Common myeloid progenitor, CD34-positive (primary cell): ENCODE results near the gene CCDC102A.

ENCODE experiments used
- CTCF ChIA-PET: fragments of 350-600 bp; sonication (Branson Sonifier 250); formaldehyde crosslinking; loops from one replicate; lab custom pipeline; 2021; ENCODE audit warnings: antibody characterized with exemption; lab: Charles Lee
- POLR2A ChIA-PET: fragments of 350-600 bp; sonication (Branson Sonifier 250); formaldehyde crosslinking; loops from one replicate; lab custom pipeline; 2021; ENCODE audit warnings: antibody characterized with exemption; lab: Charles Lee
- DNase-seq, 3 donors: peaks; one replicate each; pipeline versions ENCODE4 v3.0.0 to v3.0.0-alpha.2; 2013
- H3K27ac ChIP-seq, 2 experiments: 1 replicate in 1 of 2; 2 replicates in 1 of 2; pipeline ENCODE4 v1.7.0; 2013; ENCODE audit warnings: inconsistent platforms in 2 of 2, low read length in 2 of 2, mild to moderate bottlenecking in 2 of 2, low read depth in 1 of 2, moderate library complexity in 1 of 2; ENCODE audit not compliant: severe bottlenecking in 2 of 2, insufficient read depth in 1 of 2, poor library complexity in 1 of 2
- H3K27me3 ChIP-seq, 5 experiments: replicated peaks in 2 of 5; 1 replicate in 3 of 5; 2 replicates in 2 of 5; pipeline versions ENCODE4 v1.6.1 to v1.7.0; 2013; ENCODE audit warnings: low read length in 4 of 5, mild to moderate bottlenecking in 2 of 5, moderate library complexity in 2 of 5, inconsistent platforms in 1 of 5; ENCODE audit not compliant: insufficient read depth in 5 of 5, control insufficient read depth in 4 of 5
- H3K36me3 ChIP-seq, 4 experiments: 1 replicate in 2 of 4; 2 replicates in 2 of 4; pipeline versions ENCODE4 v1.6.1 to v1.7.0; 2013; ENCODE audit warnings: low read length in 3 of 4, control low read depth in 1 of 4, mild to moderate bottlenecking in 1 of 4; ENCODE audit not compliant: control insufficient read depth in 4 of 4, insufficient read depth in 4 of 4
- H3K4me1 ChIP-seq, 4 experiments: 1 replicate in 3 of 4; 2 replicates in 1 of 4; pipeline versions ENCODE4 v1.6.1 to v1.7.1; 2013; ENCODE audit warnings: low read length in 3 of 4, mild to moderate bottlenecking in 3 of 4, control low read depth in 1 of 4, inconsistent platforms in 1 of 4, moderate library complexity in 1 of 4; ENCODE audit not compliant: control insufficient read depth in 4 of 4, insufficient read depth in 4 of 4; ENCODE audit errors: control extremely low read depth in 1 of 4
- H3K4me3 ChIP-seq, 7 experiments: 1 replicate in 4 of 7; 2 replicates in 3 of 7; pipeline versions ENCODE4 v1.5.1 to v1.7.0; 2013; ENCODE audit warnings: mild to moderate bottlenecking in 7 of 7, low read length in 6 of 7, moderate library complexity in 6 of 7, inconsistent platforms in 2 of 7, low read depth in 2 of 7, control low read depth in 1 of 7; ENCODE audit not compliant: insufficient read depth in 4 of 7, control insufficient read depth in 1 of 7; ENCODE audit errors: extremely low read depth in 1 of 7
- H3K9me3 ChIP-seq, 5 experiments: 1 replicate in 4 of 5; 2 replicates in 1 of 5; pipeline versions ENCODE4 v1.6.1 to v1.7.1; 2013; ENCODE audit warnings: low read length in 4 of 5, mild to moderate bottlenecking in 2 of 5, inconsistent platforms in 1 of 5, low read depth in 1 of 5, moderate library complexity in 1 of 5; ENCODE audit not compliant: control insufficient read depth in 4 of 5, insufficient read depth in 2 of 5; ENCODE audit errors: control extremely low read depth in 1 of 5
- WGBS: methylation state at CpG from one replicate; pipeline ENCODE4 v1.1.5; 2013; ENCODE audit not compliant: insufficient coverage; 5-methylcytosine and 5-hydroxymethylcytosine counted together

The CCDC102A gene

DNA sequence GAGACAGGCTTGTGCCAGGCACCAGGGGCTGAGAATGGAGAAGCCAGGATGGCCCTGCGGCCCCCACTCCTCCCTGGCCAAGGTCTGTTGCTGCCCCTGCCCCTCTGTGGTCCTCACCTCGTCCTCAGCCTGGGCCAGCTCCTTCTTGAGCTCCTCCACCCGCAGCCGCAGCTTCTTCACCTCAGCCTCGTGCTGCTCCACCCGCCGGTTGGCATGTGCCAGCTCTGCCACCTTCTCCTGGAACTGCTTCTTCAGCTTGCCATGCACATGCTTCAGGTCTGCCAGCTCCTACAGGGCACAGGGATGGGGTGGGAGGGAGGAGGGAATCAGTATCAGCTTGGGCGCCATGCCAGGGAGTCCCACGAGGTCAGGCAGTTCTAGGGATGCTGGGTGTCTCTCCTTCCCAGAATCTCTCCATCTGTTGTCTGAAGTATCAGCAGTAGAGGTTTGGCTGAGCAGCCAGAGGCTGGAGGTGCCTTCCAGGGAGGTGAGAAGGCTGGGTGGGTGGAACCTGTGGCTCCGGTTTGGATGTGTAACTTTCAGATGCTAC lies 20.1 kb downstream of the CCDC102A start:
- no peak overlapping the region for H3K4me3 ChIP-seq
- H3K36me3 ChIP-seq, result peaks cover 8 to 67% (median 20%) of the 10 kb centered on the region in 4 experiments
- H3K9me3 ChIP-seq, result no peaks in the 10 kb centered on the region
- ChIA-PET POLR2A (interaction anchor here (0.9 kb wide), 1 partner anchor 15 kb away, joined by 3 read pairs; no protein-coding TSS in a partner anchor), CTCF (interaction anchor here (0.7 to 7.8 kb wide), 6 partner anchors 8 to 77 kb away, joined by 3 to 134 read pairs (median 14); partner anchors contain the start of gene POLR2C)
- 96% methylated on average over 8 of the region's 10 CpGs for WGBS
- no peak for DNase-seq
- no peak overlapping the region for H3K27ac ChIP-seq
- H3K27me3 ChIP-seq, result no peaks in the 10 kb centered on the region
- peaks cover 0 to 9% (median 7%) of the 10 kb centered on the region in 4 experiments for H3K4me1 ChIP-seq

DNA sequence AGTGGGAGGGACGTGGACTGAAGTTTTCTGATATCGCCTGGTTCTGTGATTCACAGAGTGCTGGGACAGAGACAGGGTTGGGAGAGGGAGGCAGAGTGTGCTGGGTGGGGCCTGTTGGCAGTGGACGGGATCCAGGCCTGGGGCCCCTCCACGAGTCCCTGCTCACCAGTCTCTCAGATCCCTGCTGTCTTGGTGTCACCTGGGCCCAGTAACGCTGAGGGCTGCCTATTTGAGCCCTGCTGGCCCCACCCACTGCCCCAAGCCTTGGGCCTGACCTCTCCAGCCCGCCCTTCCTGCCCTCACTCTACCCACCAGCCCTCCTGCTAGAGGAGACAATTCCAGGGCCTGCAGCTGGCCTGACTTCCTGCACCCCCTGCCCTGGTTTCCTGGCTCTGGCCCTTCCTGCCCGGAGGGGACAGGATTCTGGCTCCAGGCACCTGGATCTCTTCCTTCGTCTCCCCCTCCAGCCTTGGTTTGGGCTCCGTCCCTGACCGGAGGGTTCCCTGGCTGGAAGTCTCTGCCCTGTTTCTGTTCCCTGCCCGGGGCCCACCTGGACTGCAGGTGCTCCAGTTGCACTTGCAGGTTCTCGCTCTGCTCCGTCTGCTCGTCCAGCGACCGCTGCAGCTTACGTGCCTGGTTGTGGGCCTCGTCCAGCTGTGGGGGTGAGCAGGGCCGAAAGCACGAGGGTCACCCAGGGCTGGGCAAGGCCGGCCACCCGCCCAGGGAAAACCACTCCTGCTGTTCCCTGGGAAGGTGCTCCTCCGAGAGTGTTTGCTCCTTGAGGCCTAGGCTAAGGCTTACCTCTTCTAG lies 21.4 kb downstream of the CCDC102A start:
- peaks cover 8 to 63% (median 20%) of the 10 kb centered on the region in 4 experiments for H3K36me3 ChIP-seq
- H3K27ac ChIP-seq, result no peak overlapping the region
- ChIA-PET POLR2A (no interaction called here), CTCF (interaction anchor here (0.9 to 1.3 kb wide), 3 partner anchors 30 to 42 kb away, joined by 3 read pairs; no protein-coding TSS in a partner anchor)
- no peaks in the 10 kb centered on the region for H3K9me3 ChIP-seq
- H3K27me3 ChIP-seq, result no peaks in the 10 kb centered on the region
- 97% methylated on average over 19 of the region's 23 CpGs for WGBS
- DNase-seq, result no peak
- H3K4me1 ChIP-seq, result peaks cover 0 to 7% (median 5%) of the 10 kb centered on the region in 4 experiments
- no peak overlapping the region for H3K4me3 ChIP-seq

DNA sequence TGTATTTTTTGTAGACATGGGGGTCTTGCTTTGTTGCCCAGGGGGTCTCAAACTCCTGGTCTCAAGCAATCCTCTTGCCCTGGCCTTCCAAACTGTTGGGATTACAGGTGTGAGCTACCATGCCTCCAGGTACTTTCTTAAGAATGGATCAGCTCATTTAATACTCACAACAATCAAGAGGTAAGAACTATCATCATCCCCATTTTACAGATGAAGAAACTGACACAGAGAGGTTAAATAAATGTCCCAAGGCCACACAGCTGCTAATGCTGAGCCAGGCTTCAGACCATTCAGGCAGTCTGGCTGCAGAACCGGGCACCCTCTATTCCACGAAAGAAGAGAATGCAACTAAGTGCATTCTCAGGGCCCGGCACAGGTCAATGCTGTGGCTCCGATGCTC lies 22.0 kb downstream of the CCDC102A start:
- no peak for DNase-seq
- Histone ChIP-seq H3K36me3 (peaks cover 8 to 63% (median 20%) of the 10 kb centered on the region in 4 experiments), H3K4me1 (peaks cover 0 to under 1% (median 0%) of the 10 kb centered on the region in 4 experiments), H3K27me3 (no peaks in the 10 kb centered on the region), H3K27ac (no peak overlapping the region), H3K4me3 (no peak overlapping the region), H3K9me3 (no peaks in the 10 kb centered on the region)
- WGBS, result 100% methylated on average over 3 of the region's 4 CpGs
- ChIA-PET POLR2A (no interaction called here), CTCF (interaction anchor here (0.9 to 3.4 kb wide), 6 partner anchors 9 to 43 kb away, joined by 3 to 13 read pairs (median 3); no protein-coding TSS in a partner anchor)

DNA sequence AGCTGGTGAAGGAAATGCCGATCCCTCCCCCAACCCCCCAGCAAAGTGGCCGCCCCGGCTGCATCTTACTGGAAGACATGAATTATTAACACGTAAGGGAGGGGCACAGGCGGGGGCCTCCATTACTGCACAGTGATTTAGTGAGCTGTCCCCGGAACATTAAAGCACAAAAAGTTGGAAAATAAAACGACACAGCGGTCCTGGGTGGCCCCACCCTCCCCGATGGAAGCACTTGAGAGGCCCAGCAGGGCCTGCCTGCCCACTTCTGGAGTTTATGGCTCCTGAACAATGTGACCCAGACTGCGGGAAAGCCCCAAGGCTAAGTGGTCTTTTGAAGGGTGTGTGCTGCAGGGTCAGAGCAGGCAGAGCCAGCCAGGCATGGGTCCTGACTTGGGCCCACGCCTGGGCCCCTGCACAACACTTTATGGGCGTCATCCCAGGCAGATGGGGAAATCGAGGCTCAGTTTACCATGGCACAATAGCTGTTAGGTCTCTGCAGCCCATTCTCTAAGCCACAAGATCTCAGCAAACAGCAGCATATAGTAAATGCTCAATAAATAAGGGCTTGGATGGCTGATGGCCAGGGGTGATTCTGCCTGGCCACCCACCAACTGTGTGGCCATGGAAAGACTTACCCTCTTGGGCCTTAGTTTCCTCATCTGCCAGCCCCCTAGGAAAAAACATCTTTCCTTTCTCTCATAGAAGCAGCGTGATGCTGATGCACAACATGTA lies 22.8 kb downstream of the CCDC102A start:
- WGBS, result 92% methylated on average over 12 of the region's 14 CpGs
- CTCF ChIA-PET, result interaction anchor here (0.6 to 3.4 kb wide), 7 partner anchors 10 to 97 kb away, joined by 3 to 13 read pairs (median 3); no protein-coding TSS in a partner anchor

DNA sequence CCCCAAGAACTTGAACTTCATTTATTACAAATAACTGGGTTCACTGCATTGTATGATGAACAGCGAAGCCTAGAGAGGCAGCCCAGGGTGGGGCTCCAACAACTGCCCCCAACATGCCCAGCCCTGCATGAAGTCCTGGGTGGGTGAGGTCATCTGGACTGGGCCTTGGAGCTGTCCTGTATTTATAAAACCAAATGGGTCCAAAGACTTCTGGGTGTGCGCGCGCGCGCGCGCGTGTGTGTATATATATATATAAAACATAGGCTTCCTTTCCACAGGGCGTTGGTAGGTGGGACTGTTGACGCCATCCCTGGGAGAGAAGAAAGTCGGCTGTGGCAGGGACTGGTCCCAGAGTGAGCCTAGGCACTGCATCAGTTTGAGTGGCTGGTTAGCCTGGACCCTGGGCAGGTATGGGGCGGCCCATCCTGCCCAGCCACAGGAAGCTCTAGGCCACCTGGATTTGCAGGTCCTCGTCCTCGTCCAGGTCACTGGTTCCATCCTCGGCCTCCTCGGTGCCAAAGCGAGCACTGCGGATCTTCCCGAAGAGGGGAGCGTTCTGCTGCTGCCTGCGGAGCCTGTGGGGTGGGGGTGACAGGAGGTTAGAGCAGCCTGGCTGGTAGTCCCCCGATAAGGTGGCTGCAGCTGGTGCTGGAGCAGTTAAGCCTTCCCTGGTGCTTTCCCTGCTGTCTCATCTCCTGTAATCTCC lies 23.9 kb downstream of the CCDC102A start:
- no peaks in the 10 kb centered on the region for H3K4me1 ChIP-seq
- no peak for DNase-seq
- H3K27ac ChIP-seq, result no peak overlapping the region
- POLR2A ChIA-PET, result no interaction called here
- H3K9me3 ChIP-seq, result no peaks in the 10 kb centered on the region
- 88% methylated on average over 13 of the region's 23 CpGs for WGBS
- peaks cover 5 to 47% (median 11%) of the 10 kb centered on the region in 4 experiments for H3K36me3 ChIP-seq
- CTCF ChIA-PET, result interaction anchor here (0.7 to 3.4 kb wide), 6 partner anchors 7 to 96 kb away, joined by 3 to 13 read pairs (median 6); no protein-coding TSS in a partner anchor
- H3K27me3 ChIP-seq, result no peaks in the 10 kb centered on the region
- no peak overlapping the region for H3K4me3 ChIP-seq

More for the DNA sequence above, 22.8 kb downstream of the CCDC102A start:
- Histone ChIP-seq H3K9me3 (no peaks in the 10 kb centered on the region), H3K36me3 (peaks cover 5 to 58% (median 18%) of the 10 kb centered on the region in 4 experiments), H3K4me1 (no peaks in the 10 kb centered on the region), H3K4me3 (no peak overlapping the region), H3K27me3 (no peaks in the 10 kb centered on the region), H3K27ac (no peak overlapping the region)
- POLR2A ChIA-PET, result no interaction called here
- no peak for DNase-seq

DNA sequence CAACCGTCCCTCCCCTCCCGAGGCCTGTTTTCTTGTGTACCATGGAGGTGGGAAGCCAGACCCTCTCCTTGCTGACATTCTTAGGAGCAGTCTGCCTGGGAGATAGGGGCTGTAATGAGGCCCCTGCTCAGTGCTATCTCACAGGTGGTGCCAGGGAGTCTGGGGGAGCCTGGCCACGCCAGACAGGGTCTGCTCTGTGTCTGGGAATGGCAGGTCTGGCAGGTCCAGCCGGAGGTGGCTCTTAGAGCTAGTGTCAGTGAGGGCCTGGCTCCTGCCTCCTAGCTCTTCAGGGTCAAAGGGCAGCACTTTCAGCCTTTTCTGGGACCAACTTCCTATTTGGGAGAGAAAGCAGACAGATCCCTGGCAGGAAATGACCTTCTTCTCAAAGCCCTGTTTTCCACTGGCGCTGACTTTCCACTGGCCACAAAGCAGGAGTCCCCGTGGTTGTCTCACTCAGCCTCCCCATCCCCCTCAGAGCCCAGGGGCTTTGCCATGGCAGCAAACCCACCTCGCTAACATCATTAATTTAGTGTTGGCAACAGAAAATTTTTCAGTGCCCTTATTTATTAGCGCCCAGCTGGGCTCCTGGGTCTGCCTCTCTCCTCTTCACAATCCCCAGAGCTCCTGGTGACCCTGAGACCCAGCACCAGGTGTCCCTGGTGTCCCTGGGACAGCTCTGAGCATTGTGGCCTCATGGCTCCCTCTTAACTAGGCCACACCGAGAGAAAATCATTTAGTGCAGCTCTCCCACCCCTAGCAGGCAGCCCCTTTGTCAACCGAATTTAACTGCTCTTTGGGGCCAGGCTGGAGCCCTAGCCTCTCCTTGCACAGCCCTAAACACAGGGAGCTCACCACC lies 26.1 kb downstream of the CCDC102A start:
- DNase-seq, result no peak
- CTCF ChIA-PET, result interaction anchor here (1.0 to 2.7 kb wide), 4 partner anchors 8 to 91 kb away, joined by 3 to 11 read pairs (median 6); no protein-coding TSS in a partner anchor
- H3K27ac ChIP-seq, result no peak overlapping the region
- H3K4me1 ChIP-seq, result no peaks in the 10 kb centered on the region
- 84% methylated on average over 10 of the region's 10 CpGs for WGBS
- peaks cover 5 to 27% (median 10%) of the 10 kb centered on the region in 4 experiments for H3K36me3 ChIP-seq
- H3K27me3 ChIP-seq, result no peaks in the 10 kb centered on the region
- POLR2A ChIA-PET, result interaction anchor here (0.6 kb wide), 1 partner anchor 35 kb away, joined by 3 read pairs; no protein-coding TSS in a partner anchor
- H3K9me3 ChIP-seq, result no peaks in the 10 kb centered on the region
- no peak overlapping the region for H3K4me3 ChIP-seq
